Esophagus muscularis mucosa (tissue), 4 donors: Measurements from ENCODE around the gene ZIC5.

Experiments
- EP300 ChIP-seq: sonication (generic); formaldehyde crosslinking; IDR thresholded peaks from one replicate; pipeline ENCODE4 v1.6.1; 2017; ENCODE audit warnings: antibody characterized with exemption
- POLR2A ChIP-seq: fragments of 450-650 bp; IDR thresholded peaks from one replicate; pipeline ENCODE4 v1.6.1; 2017; ENCODE audit warnings: antibody characterized with exemption, moderate library complexity, mild to moderate bottlenecking, low read depth
- POLR2AphosphoS5 ChIP-seq, 2 donors: sonication (generic); formaldehyde crosslinking; IDR thresholded peaks; one replicate each; pipeline ENCODE4 v1.6.1; 2017; ENCODE audit warnings: antibody characterized with exemption in 2 of 2
- TF ChIP-seq, protein P1 (sequence below), 3 experiments: fragments of 200-600 bp in 2 of 3; fragments of 450-650 bp in 1 of 3; sonication (generic) in 2 of 3; IDR thresholded peaks; one replicate each; pipeline ENCODE4 v1.5.1; 2017 to 2019; ENCODE audit warnings: antibody characterized with exemption in 3 of 3, mild to moderate bottlenecking in 2 of 3, moderate library complexity in 1 of 3

DNA sequence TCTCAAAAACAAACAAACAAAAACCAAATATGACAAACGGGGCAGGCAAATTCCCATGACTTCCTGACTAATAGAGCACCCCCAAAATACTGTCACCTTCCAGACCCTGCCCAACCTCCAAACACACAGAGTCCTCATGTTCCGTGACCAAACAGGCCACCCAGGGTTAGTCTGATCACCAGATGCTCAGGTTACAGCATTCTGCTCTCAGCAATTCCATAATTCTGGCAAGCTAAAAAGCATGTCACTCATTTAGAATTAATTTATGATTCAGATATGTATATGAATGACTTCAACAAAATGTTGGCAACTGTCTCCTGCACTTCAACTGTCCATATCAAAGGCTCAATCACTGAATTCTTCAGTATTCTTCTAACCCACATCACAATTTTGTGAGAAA, 52.4 kb downstream of the ZIC5 start:
- TF ChIP-seq, protein P1, sequence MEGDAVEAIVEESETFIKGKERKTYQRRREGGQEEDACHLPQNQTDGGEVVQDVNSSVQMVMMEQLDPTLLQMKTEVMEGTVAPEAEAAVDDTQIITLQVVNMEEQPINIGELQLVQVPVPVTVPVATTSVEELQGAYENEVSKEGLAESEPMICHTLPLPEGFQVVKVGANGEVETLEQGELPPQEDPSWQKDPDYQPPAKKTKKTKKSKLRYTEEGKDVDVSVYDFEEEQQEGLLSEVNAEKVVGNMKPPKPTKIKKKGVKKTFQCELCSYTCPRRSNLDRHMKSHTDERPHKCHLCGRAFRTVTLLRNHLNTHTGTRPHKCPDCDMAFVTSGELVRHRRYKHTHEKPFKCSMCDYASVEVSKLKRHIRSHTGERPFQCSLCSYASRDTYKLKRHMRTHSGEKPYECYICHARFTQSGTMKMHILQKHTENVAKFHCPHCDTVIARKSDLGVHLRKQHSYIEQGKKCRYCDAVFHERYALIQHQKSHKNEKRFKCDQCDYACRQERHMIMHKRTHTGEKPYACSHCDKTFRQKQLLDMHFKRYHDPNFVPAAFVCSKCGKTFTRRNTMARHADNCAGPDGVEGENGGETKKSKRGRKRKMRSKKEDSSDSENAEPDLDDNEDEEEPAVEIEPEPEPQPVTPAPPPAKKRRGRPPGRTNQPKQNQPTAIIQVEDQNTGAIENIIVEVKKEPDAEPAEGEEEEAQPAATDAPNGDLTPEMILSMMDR (IDR thresholded peaks at IDR 0.05) = no peak
- TF ChIP-seq POLR2AphosphoS5 (IDR thresholded peaks at IDR 0.05) (no peak), POLR2A (no peak), EP300 (no peak)
